GM21528 (cell line): Measurements from ENCODE around the gene SLC5A2.
A peak's percentile ranks its signal among the peaks of the same experiment; 100 is the strongest.
"Not testable (repeated sequence)": the region's sequence is repeated elsewhere in the genome, so short reads cannot be mapped to it uniquely, and the experiment has no call there.

ENCODE experiments used
- ATAC-seq: cut with Tn5 transposase; IDR thresholded peaks from one replicate; pipeline ENCODE4 v1.9.1; 2021; ENCODE audit warnings: mild to moderate bottlenecking, moderate library complexity; ENCODE audit not compliant: unreplicated experiment, low FRiP score

SLC5A2 gene

DNA sequence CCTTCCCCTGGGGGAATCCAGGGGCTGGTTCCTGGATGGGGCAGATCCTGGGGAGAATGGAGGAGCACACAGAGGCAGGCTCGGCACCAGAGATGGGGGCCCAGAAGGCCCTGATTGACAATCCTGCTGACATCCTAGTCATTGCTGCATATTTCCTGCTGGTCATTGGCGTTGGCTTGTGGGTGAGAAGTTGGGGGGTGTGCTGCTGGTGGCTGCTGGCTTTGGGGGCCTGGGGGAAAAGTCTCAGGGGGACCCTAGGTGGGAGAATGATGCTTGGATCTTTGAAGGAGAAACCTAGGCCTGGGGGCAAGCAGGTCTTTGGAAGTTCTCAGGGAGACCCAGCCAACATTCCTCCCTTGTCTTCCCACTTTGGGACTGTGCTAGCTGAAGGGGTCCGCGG is at the start of gene SLC5A2:
TSS of gene SLC5A2 (plus strand) at position 43 of the 400 bp plus-strand sequence. CDS start at position 57, 14 bp downstream.
- no peak for ATAC-seq

DNA sequence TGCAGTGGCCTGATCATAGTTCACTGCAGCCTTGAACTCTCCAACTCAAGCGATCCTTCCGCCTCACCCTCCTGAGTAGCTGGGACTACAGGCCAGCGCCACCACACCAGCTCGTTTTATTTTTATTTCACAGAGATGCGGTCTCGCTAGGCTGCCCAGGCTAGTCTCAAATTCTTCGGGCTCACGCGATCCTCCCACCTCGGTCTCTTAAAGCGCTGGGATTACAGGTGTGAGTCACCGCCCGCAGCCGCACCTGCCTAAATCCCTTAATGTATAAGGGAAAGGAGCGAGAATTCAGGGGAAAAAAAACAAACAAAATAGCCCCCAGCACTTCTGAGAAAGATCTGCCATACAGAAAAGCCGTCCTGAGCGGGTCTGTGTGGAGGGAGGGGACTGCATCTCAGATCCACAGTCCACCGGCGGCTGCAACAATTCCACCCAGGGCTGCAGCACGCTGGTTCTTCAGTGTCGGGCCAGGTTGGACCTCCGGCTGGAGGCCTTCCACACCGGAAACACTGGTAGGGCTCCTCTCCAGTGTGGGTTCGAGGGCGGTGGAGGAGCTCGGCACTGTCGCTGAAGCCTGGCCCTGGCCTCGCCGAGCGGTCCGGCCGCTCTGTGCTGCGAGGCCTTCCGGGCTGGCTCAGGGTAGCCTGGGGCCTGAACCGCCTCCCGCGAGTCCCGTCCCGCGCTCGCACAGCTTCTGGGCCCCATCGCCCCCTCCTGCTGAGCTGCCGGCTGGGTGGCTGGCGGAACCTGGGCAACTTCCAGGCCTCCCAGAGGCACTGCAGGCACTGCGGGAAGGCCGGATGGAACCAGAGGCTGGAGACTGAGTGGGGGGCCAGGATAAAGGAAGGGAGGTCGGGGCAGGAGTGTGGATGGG is 47.3 kb upstream of the SLC5A2 start:
- no peak for ATAC-seq

DNA sequence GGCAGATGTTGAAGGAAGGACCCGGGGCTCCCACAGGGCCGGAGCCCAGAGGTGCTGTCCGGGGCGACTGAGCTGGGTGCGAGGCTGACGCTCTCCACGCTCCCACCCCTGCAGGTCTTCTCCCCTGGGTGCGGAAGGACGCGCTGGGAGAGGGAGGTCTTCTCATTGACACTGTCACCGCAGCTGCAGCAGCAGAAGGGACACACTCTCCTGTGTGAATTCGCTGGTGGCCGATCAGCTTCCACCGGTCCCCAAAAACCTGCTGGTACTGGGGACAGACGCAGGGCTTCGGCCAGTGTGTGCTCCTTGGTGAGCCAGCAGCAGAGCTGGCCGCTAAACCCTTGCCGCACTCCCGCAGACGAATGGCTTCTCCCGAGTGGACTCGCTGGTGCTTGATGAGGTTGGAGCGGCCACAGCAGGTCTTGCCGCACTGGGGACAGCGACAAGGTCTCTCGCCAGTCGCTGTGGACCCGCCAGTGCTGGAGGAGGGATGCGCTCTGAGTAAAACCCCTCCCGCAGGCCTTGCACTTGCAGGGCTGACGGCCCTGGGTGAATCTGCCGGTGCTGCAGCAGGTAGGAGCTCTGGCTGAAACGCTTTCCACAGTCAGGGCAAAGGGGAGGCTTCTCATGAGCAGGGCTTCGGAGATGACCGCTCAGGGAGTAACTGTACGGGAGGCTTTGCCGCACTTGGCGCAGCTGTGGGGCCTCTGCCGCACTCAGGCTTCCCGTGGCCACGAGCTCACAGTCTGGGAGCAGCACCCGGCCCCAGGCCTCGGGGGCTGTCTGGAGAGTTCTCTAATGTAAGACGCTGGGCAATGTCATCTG is 46.5 kb upstream of the SLC5A2 start:
- ATAC-seq = no peak

DNA sequence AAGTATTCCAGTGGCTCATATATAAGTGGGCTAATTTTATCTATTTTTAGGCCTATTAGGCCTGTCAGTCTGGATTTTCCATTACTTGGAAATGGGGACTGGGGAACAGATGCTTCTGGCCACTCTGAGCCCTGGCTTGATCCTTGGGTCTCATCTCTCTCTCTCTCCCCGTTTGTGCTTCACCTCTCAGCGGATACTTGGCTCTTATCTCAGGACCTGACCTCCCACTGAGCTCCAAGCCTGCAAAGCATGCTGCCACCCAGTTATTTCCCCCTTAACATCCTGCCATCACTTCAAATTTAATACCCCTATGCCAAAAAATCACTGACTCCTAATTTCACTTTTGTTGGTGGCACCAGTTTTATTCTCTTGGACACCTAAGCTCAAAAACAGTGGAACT is 44.5 kb upstream of the SLC5A2 start:
- no peak for ATAC-seq

DNA sequence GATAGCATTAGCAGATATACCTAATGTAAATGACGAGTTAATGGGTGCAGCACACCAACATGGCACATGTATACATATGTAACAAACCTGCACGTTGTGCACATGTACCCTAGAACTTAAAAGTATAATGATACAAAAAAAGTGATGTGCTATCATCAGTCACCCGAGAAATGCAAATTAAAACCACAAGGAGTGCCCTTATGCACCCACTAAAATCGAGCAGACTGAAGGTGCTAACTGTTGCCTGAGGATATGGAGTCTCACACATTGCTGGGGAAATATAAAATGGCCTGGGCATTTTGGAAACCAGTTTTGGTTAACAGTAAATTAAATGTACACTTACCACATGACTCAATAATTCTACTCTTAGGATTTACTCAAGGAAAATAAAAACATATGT is 43.9 kb upstream of the SLC5A2 start:
- ATAC-seq = not testable (repeated sequence)

DNA sequence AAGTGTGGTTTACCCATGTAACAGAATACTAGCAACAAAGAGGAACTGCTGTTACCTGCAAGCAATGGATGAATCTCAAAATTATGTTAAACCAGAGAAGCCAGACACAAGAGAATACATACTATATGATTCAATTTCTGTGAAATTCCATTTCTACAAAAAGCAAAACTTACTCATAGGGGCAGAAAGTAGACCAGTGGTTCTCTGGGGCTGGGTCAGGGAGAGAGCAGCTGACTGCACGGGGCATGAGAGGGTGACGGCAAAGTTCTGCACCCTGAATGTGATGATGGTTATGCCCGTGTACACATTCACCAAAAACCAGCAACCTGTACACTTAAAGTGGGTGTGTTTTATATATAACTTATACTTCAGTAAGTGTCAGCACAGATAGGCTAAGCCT is 43.4 kb upstream of the SLC5A2 start:
- ATAC-seq = no peak

DNA sequence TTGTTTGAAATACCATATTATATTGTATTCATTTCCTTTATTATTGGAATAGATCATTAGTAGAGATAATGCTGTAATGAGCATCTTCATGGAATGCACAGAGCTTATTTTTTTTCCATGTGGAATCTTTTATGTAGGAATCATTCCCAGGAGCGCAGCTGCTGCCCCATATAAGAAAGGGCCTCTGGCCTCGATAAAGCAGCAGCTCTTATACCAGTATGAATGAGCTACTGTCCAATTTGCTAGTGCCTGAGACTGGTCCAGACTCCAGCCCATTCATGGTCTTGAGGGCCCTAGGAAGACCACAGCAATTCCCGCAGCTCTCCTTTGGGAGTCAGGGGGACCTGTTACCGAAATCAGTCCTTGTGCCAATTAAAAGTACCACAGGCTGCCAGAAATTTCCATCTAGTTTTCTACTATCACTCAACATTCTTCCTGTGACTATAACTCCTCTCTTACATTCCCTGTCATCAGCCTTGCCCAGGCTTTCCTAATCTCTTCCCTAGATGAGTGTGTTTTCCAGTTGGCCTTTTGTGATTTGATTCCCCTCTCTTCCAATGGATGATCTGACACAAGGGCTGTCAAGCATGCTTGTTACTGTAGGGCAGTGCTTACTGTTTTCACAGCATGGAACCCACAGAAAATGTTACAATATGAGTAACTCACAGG is 42.3 kb upstream of the SLC5A2 start:
- no peak for ATAC-seq

DNA sequence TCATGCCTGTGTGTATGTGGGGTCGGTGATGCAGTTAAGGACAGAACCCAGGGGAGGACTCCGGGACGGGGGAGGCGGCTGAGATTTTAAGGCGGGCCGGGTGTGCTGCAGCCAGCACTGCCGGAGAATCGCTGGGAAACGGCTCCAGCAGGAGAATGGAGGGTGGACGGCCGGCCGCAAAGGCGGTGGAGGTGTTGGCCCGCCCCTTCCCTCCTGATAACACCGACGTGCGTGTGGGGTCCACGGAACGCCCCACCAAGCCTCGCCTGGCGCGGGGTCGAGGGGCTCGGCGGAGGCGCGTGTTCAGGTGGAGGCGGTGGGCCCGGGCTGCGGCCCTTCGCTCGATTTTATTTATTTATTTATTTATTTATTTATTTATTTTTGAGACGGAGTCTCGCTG is 41.0 kb upstream of the SLC5A2 start:
- ATAC-seq = no peak

DNA sequence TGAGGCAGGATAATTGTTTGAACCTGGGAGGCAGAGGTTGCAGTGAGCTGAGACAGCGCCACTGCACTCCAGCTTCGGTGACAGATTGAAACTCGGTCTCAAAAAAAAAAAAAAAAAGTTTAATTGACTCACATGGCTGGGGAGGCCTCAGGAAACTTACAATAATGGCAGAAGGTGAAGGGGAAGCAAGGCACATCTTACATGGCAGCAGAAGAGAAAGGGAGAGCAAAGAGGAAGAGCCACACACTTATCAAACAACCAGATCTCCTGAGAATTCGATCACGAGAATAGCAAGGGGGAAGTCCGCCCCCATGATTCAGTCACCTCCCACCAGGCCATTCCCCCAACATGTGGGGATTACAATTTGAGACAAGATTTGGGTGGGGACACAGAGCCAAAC is 37.0 kb upstream of the SLC5A2 start:
- ATAC-seq = not testable (repeated sequence)

DNA sequence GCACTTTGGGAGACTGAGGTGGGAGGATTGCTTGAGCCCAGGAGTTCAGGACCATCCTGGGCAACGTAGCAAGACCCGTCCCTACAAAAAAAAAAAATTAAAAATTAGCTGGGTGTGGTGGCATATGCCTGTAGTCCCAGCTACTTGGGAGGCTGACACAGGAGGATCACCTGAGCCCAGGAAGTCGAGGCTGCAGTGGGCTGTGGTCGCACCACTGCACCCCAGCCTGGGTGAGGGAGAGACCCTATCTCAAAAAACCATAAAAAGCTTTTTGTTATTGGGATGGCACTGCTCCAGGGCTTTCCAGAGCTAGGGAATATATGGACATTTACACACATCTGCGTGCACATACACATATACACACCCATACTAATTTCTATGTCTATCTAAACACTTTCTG is 31.7 kb upstream of the SLC5A2 start:
- no peak for ATAC-seq

DNA sequence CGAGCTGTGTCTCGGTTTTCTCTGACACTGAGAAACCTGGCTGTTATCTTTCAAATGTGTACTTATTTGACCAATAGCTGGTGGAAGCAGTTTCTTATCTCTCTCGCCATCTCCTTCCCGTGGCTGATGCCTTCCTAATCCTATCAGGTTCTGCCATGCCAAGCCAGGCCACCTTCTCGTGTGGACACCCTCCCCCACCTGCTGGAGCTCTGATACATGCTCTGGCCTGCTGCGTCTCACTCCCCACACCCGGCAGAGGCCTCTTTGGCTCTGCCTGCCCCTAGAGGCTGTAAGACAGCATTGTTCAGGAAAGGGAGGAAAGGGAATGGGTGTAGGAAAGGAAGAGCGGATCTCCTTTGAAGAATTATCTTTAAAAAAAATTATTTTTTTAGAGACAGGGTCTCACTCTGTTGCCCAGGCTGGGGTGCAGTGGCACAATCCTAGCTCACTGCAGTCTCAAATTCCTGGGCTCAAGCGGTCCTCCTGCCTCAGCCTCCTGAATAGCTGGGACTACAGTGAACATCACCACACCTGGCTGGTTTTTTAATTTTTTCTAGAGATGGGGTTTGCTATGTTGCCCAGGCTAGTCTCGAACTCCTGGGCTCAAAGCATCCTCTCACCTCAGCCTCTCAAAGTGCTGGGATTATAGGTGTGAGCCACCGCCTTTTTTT is 31.1 kb upstream of the SLC5A2 start:
- ATAC-seq = no peak

DNA sequence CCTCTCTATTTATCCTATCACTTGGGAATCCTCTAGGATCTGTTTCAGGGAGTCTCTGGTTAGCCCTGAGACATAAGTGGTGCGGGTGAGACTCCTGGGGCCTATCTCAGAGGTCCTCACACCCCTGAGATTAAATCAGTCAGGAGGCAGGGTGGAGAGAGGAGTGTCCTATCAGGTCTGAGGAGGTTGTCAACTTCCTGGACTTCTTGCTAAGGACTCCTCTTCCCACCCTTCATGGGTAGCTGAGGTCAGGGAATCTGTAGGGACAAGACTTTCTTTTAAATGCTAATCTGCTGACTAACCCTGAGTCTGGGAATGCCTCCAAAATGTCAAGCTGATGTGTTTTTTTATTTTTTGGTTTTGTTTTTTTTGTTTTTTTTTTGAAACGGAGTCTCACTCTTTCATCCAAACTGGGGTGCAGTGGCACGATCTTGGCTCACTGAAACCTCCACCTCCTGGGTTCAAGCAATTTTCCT is 30.3 kb upstream of the SLC5A2 start:
- ATAC-seq = no peak

DNA sequence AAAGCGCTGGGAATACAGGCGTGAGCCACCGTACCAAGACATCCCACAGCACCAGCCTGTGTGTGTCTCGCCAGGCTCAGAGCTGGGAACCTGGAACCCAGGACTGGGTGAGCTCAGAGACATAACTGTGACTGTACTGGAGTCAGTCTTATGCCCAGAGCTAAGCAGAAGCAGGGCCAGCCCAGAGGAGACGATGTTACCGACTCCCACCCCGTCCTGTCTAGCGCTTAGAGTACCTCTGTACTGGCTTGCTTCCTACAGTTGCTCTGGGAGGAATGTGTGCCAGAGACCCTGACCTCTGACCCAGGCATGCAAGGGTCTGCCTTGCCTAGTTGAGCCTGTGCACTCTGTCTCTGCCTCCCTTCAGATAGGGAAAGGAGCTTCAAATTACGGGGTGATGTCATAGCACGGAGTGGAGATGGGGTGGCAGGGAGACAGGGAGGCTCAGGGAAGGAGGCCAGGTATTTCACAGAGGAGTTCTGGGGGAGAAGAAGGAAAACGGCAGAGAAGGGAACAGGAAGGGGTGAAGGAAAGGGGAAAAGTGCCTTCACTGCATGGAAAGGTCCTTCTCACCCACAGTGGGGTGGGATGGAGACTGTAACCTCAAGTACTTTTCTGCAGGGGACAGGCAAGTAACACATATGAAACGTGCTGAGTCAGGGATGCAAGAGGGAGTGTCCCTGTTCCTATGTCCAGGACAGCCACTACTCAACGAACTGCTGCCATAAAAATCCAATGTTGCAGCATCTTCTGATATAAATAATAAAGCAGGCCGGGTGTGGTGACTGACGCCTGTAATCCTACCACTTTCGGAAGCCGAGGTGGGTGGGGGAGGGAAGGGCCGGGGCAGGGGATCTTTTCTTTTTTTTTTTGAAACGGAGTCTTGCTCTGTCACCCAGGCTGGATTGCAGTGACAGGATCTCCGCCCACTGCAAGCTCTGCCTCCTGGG is 29.4 kb upstream of the SLC5A2 start:
- ATAC-seq = no peak

DNA sequence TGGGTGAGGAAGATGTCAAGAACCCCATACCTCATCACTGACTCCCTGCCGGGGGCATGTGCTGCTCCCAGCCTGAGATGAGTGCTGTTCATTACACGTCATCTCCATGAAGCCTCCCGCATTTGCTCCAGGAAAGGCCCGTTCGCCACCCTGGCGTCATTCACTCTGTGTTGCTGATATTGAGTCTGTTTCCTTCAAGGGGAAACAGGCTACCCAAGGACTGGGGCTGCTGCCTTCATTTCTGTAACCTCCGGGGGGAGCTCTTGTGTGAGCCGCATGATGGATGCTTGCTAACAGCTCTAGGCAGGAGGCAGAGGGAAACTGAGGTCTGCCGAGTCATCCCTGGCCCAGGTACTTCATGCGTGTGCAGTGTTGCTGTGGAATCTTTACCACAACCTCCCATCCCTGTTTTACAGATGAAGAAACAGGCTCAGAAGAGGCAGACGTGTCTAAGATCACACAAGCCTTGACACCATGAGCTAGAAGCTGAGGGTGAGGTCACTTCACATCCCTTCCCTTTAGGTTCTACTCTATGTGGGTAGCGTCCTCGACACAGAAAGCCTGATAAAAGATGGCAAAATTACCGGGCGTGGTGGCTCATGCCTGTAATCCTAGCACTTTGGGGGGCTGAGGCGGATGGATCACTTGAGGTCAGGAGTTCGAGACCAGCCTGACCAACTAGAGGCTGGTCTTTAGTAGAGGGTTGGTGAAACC is 27.2 kb upstream of the SLC5A2 start:
- ATAC-seq = no peak

DNA sequence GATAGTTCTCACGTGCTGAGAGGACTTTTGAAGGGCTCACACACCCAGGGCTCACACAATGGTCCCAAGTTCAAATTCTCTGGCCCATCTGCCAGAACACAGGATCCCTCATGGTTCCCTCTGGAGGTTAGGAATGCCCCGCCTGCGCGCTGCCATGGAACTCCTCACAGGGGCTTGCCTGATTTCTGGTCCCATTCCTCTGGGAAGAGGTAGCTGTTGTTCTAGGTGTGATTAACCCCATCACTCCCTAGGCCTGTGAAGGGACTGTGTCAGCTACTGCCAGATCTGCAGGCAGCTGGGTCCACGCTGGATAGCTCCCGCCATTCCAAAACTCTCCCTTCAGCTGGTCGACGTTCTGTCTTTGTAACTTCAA is 25.9 kb upstream of the SLC5A2 start:
- no peak for ATAC-seq

DNA sequence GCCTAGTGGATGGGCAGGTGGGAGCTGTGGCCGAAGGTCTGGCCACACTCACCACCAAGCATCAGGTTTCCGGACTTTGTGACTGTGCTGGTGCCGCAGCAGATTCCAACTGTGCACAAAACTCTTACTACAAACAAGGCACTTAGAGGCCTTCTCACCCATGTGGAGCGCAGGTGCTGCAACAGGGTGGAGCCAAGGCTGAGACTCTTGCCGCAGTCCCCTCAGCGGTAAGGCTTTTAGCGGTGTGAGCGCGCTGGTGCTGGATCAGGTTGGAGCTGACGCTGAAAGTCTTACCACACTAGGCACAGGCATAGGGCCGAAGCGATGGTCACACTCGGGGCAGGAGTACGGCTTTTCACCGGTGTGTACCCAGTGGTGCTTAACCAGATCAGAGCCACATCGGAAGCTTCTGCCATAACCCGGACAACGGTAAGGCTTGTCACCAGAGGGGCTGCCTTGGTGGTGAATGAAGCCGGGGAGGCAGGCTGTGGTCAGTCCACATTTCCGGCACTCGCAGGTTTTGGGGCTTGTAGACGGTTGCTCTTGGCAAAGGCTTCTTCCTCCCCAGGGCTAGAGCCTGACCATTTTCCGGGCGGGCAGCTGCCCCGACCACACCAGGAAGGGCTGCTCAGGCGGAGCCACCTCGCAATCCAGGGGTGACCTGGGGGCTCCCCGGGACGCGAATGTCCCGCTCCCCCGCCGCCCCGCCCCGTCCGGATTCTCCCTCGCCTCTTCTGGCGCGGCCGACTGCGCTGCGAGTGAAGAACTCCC is 24.7 kb upstream of the SLC5A2 start:
- peak; percentile 10 for ATAC-seq

DNA sequence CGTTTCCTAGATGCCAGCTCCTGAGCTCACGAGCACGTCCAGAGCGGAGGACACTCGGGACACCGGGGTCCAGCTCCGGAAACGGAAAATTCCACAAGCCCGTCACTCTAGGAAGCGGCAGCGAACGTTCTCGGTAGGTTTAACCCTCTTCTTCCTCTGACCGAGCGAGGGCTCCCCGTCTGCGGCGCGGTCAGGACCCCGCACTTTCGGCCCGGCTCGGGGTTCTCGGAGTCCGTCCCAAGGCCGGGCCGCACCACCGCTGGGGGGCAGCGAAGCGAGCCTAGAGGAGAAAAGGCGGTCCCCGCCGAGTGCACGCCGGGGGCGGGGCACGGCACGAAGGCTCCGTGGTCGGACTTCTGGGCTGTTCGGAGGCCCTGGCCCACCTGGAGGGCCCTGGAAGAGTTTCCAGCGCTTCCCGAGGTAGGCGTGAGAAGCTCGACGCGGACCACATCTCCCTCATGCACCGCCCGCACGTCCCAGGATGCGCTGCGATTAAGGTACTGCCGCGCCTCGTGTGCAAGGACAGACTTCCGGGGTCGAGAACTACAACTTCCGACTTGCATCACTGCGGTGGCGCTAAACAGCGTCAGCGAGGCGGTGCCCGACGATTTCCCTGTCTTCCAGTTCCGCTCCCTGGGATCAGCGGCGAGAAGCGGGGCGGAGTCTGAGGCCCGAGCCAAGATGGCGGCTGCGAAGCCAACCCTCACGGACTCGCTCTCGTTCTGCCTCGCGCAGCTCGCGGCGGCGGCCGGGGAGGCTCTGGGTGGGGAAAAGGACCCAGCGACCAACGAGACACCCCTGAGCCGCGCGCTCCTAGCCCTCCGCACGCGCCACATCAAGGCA is 23.9 kb upstream of the SLC5A2 start, which contains the start of gene ARMC5:
TSS of gene ARMC5 (plus strand) at position 658 of the 843 bp plus-strand sequence. CDS start at position 682, 24 bp downstream.
- peak; percentile 81 for ATAC-seq
